Muscle layer of colon (tissue), 2 donors: ENCODE data around the gene ALDH4A1.

Experiments
- H3K27ac ChIP-seq: one replicate; pipeline ENCODE4 v1.7.0; 2013; ENCODE audit warnings: low read depth, mild to moderate bottlenecking, low read length, moderate library complexity
- H3K27me3 ChIP-seq, 2 donors: one replicate each; pipeline ENCODE4 v1.7.0; 2013; ENCODE audit warnings: low read length in 2 of 2, mild to moderate bottlenecking in 2 of 2; ENCODE audit not compliant: insufficient read depth in 2 of 2, control insufficient read depth in 1 of 2
- H3K36me3 ChIP-seq: one replicate; pipeline ENCODE4 v1.7.0; 2013; ENCODE audit warnings: mild to moderate bottlenecking, low read length; ENCODE audit not compliant: insufficient read depth
- H3K4me1 ChIP-seq: one replicate; pipeline ENCODE4 v1.7.0; 2013; ENCODE audit warnings: mild to moderate bottlenecking, low read length; ENCODE audit not compliant: insufficient read depth
- H3K4me3 ChIP-seq, 2 donors: one replicate each; pipeline ENCODE4 v1.7.0; 2013; ENCODE audit warnings: low read length in 2 of 2, low read depth in 1 of 2, mild to moderate bottlenecking in 1 of 2, moderate library complexity in 1 of 2
- H3K9ac ChIP-seq: one replicate; pipeline ENCODE4 v1.7.0; 2013; ENCODE audit warnings: low read length
- H3K9me3 ChIP-seq: one replicate; pipeline ENCODE4 v1.7.0; 2013; ENCODE audit warnings: mild to moderate bottlenecking, low read length
- donor health status: abdominal sarcoma.
- donor health status: Adenocarcinoma of cecum.

Gene ALDH4A1

DNA sequence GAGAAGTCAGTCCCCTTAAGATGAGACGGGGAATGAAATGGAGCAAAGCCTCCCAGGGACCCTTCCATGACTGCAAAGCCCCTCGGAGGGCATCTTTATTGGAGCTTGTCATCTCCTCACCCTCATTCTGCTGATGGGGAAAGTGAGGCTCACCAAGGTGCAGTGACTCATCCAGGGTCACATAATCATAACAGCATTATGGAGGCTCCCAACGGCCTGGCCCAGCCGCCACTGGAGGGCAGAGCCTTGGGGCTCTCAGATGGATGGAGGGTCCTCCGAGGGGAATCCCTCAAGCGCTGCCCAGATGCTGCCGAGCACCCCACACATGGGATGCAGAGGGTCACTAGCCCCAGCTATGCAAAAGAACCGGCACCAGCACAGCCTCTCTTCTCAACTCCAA is 35.2 kb upstream of the ALDH4A1 start:
- Histone ChIP-seq H3K27me3 (no peaks in the 10 kb centered on the region), H3K4me3 (no peak overlapping the region), H3K9me3 (no peaks in the 10 kb centered on the region), H3K9ac (no peak overlapping the region), H3K36me3 (no peaks in the 10 kb centered on the region), H3K27ac (no peak overlapping the region), H3K4me1 (peaks cover 47% of the 10 kb centered on the region)

DNA sequence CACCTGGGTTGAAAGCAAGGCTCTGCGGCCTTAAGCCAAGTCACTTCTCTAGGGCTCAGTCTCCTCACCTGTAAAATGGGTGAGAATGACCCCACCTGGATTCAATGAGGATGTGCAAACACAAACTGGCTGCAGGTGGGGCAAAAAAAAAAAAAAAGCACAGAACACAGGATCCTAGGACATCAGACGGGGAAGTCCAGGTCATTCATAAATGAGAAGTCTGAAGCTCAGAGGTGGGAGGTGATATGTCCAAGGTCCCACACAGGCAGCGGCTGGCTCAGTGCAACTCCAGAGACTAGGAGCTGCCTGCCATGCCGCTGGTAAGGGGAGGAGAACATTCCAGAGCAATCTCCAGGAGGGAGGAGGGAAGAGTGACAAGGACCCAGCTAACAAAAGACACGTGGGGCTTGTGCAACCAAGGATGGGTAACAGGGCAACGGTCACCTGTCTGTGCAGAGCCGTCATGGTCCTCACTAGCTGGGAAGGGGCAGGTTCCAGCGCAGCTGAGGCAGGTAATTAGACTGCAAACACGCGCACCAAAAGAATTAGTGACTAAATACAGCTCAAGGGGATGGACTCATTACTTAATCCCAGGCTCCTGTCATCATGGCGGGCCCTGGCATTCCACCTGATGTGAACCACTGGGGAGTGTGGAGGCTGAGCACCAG is 34.6 kb upstream of the ALDH4A1 start:
- H3K36me3 ChIP-seq = no peaks in the 10 kb centered on the region
- H3K4me1 ChIP-seq = peaks cover 41% of the 10 kb centered on the region
- H3K4me3 ChIP-seq = no peak overlapping the region
- H3K9me3 ChIP-seq = no peaks in the 10 kb centered on the region
- H3K9ac ChIP-seq = no peak overlapping the region
- no peaks in the 10 kb centered on the region for H3K27me3 ChIP-seq
- no peak overlapping the region for H3K27ac ChIP-seq

DNA sequence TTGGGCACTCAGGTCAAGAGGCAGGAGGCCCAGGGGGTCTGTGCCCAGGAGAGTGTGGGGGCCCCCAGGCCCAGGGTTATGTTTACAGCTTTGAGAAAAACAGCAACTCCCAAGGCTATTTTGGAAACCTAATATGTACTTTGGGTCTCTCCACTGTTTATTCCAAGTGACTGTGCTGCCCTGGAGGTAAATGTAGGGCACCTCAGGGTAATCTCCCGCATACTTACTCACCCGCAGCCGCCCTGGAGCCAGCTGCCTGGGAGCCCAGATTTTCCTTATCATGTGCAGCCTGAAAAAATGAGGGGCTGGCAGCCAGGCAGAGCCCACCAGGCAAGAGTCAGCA is 34.1 kb upstream of the ALDH4A1 start:
- H3K27me3 ChIP-seq = no peaks in the 10 kb centered on the region
- H3K9me3 ChIP-seq = no peaks in the 10 kb centered on the region
- H3K9ac ChIP-seq = no peak overlapping the region
- no peaks in the 10 kb centered on the region for H3K36me3 ChIP-seq
- H3K27ac ChIP-seq = no peak overlapping the region
- peaks cover 36% of the 10 kb centered on the region for H3K4me1 ChIP-seq
- no peak overlapping the region for H3K4me3 ChIP-seq

DNA sequence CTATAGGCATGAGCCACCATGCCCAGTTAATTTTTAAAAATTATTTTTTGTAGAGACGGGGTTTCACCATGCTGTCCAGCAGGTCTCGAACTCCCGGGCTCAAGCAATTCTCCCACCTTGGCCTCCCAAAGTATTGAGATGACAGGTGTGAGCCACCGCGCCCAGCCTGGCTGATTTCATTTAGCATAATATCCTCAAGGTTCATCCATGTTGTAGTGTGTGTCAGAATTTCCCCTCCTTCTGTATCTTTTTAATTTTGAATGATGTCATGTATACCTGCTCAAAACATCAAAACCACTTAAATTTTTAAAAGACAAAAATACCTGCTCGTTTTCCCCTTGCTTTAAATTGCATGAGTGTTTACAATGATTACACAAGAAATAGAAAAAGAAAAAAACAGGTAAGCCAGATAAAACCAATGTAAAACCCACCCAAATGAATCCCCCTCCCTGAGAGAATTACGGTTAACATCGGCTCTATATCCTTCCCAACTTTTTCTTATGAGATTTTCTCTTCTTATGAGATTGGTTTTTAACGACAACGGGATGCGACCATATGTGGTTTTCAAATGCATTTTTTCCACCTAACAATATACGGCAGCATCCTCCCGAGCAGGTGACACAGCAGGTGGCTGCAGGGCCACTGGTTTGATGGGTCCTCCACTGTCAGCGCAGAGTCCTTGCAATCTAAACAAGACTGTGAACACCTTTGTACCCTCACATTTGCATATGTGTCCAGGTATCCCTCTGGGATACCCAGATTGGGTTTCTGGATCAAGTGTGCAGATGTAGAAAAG is 32.0 kb upstream of the ALDH4A1 start:
- no peak overlapping the region for H3K4me3 ChIP-seq
- no peak overlapping the region for H3K27ac ChIP-seq
- peaks cover 16% of the 10 kb centered on the region for H3K4me1 ChIP-seq

DNA sequence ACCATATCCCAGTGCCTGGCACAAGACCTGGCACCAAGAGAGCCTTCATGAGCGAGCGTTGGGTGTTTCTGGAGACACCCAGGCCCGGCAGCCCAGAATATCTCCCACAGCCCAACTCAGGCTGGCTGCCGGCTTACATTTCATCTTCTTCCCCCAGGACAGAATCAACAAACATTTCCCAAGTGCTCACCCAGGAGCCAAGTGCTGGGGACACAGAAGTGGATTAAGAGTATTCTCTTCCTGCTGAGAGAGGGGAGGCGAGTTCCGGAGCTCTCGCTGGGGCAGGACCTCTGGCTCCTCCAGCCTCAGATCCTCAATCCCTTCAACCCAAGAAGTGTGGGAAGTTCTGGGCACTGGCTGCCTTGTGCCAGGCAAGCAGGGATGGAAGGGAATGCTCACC is 30.5 kb upstream of the ALDH4A1 start:
- no peak overlapping the region for H3K27ac ChIP-seq
- H3K9ac ChIP-seq = no peak overlapping the region
- H3K4me1 ChIP-seq = peaks cover 12% of the 10 kb centered on the region
- H3K9me3 ChIP-seq = no peaks in the 10 kb centered on the region
- H3K36me3 ChIP-seq = no peaks in the 10 kb centered on the region
- H3K27me3 ChIP-seq = no peaks in the 10 kb centered on the region
- no peak overlapping the region for H3K4me3 ChIP-seq

More for the DNA sequence above, 32.0 kb upstream of the ALDH4A1 start:
- no peaks in the 10 kb centered on the region for H3K9me3 ChIP-seq
- no peaks in the 10 kb centered on the region for H3K27me3 ChIP-seq
- H3K36me3 ChIP-seq = no peaks in the 10 kb centered on the region
- no peak overlapping the region for H3K9ac ChIP-seq

DNA sequence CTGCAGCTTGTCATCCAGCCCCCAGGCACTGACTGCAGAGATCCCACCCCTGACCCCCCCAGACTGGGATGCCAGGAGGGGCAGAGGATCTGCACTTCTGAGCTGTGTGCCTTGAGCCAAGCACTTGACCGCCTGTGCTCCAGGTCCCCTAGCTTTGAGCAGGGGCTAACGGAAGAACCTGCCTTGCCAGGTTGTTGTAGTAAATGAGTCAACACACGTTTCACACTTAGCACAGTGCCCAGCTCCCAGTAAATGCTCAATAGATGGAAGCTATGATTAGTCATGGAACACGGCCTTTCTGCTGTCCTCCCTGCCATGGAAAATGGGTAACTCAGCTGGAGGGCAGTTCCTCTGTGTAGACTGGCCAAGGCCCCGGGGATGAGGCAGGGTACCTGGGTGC is 30.0 kb upstream of the ALDH4A1 start:
- Histone ChIP-seq H3K9ac (no peak overlapping the region), H3K27ac (no peak overlapping the region), H3K4me1 (peaks cover 17% of the 10 kb centered on the region), H3K4me3 (no peak overlapping the region), H3K36me3 (no peaks in the 10 kb centered on the region), H3K9me3 (no peaks in the 10 kb centered on the region), H3K27me3 (no peaks in the 10 kb centered on the region)

DNA sequence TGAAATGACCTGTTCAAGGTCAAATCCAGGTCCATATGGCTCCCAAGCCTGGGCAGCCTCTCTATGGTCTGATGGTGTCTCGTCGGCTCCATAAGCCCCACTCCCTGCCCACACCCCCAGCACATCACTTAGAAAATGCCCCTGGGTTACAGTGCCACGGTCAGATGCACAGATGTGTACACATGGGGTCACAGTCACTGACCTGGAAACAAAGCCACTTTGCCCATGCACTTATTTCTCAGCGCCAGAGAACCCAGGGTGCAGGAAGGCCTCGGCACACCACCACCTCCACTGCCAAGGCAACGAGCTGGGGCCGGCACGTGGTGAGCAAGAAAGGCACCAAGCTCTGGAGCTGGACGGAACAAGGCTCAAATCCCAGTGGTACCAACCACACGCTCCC is 29.4 kb upstream of the ALDH4A1 start:
- Histone ChIP-seq H3K4me1 (peaks cover 22% of the 10 kb centered on the region), H3K9ac (no peak overlapping the region), H3K27me3 (no peaks in the 10 kb centered on the region), H3K27ac (no peak overlapping the region), H3K4me3 (no peak overlapping the region), H3K36me3 (no peaks in the 10 kb centered on the region), H3K9me3 (no peaks in the 10 kb centered on the region)

DNA sequence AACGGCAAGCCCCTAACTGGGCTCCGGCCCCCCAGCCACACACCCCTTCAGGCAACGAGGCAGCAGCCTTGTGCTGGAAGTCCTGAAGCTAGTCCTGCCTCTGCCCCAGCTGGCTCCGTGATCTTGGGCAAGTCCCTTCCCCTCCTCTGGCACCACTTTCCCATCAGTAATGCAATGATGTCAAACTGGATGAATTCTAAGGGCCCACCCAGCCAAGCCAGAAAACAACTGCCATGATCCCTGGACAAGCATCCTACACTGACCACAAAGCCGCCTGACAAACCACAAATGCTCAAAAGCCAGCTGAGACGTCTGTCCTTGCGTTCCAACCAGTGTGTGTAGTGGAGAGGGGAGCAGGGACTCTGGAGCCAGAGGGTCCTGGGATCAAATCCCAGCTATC is 27.3 kb upstream of the ALDH4A1 start:
- H3K4me1 ChIP-seq = peaks cover 25% of the 10 kb centered on the region
- no peak overlapping the region for H3K27ac ChIP-seq
- no peak overlapping the region for H3K4me3 ChIP-seq
- H3K9ac ChIP-seq = no peak overlapping the region
- no peaks in the 10 kb centered on the region for H3K36me3 ChIP-seq
- no peaks in the 10 kb centered on the region for H3K27me3 ChIP-seq
- H3K9me3 ChIP-seq = no peaks in the 10 kb centered on the region

DNA sequence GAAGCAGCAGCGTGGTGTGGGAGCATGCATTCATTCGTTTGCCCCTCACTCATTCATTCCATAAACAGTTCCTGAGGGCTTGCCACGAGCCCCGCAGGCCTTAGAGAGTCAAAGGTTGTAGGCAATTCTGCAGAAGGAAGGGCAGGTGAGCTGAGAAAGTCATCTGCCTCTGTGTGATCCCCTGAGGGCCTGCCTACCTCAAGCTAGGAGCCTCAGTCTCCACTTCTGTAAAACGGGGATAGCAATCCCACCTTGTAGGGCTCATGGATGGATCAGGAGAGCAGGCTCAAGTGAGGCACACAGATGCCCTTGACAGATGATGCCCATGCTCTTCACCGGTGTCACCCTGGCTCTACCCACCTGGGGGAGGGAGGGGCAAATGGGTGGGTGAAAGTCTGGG is 26.6 kb upstream of the ALDH4A1 start:
- Histone ChIP-seq H3K4me3 (no peak overlapping the region), H3K36me3 (no peaks in the 10 kb centered on the region), H3K9me3 (no peaks in the 10 kb centered on the region), H3K27me3 (no peaks in the 10 kb centered on the region), H3K9ac (no peak overlapping the region), H3K27ac (no peak overlapping the region), H3K4me1 (peaks cover 31% of the 10 kb centered on the region)

DNA sequence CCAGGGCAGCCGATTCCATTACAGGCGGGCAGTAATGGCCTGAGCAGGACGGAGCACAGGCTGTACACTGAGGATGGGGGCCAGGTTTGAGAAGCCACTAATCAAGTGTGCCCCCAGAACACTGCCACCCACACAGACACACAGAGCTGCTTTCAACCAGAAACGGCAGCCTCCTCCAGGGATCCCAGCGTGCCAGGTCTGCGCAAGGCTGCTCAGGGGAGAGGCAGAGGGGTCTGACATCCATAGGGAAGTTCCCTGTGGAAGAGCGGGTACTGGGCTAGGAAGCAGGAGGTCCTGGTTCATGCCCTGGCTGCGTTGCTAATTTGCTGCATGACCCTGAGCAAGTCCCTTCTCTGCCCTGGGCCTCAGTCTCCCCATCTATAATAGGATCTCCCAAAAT is 26.1 kb upstream of the ALDH4A1 start:
- no peak overlapping the region for H3K9ac ChIP-seq
- H3K27me3 ChIP-seq = no peaks in the 10 kb centered on the region
- peaks cover 37% of the 10 kb centered on the region for H3K4me1 ChIP-seq
- no peak overlapping the region for H3K27ac ChIP-seq
- no peaks in the 10 kb centered on the region for H3K9me3 ChIP-seq
- H3K36me3 ChIP-seq = no peaks in the 10 kb centered on the region
- H3K4me3 ChIP-seq = no peak overlapping the region

DNA sequence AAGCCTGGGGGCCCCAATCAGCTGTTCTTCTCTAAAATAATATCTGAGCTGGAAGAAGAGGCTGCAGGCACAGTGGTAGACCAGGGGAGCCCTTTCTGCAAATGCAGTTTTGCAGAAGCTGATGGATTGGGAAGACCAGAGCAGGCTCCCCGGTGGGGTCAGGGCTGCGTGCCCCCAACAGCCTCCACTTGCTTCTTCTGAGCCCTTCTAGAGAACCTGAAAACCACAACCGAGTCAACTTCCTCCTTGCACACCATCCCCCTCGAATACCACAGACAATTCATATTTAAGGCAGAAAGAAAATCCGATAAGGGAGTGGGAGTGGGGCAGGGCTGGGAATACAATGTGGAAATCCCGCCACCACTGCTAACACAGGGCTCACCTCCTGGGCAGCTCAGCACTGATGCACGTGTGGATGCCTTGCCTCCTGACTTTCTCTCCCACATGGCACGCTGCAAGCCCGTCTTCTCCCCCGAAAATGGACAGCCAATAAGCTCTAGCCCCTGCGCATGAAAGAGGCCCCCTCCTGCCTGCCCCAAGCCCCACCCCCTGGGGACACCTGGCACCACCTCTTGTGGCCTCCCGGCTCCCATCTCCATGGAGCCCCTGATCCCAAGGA is 25.4 kb upstream of the ALDH4A1 start:
- no peak overlapping the region for H3K9ac ChIP-seq
- no peaks in the 10 kb centered on the region for H3K9me3 ChIP-seq
- no peak overlapping the region for H3K4me3 ChIP-seq
- no peaks in the 10 kb centered on the region for H3K27me3 ChIP-seq
- no peaks in the 10 kb centered on the region for H3K36me3 ChIP-seq
- H3K27ac ChIP-seq = no peak overlapping the region
- peaks cover 43% of the 10 kb centered on the region for H3K4me1 ChIP-seq
